H1 (cell line): ENCODE measurements around the gene PSKH1. TPM values are rescaled to one million over a fixed set of nuclear protein-coding genes. Genes with fewer than 3 reads are reported as not detected.
A peak's percentile ranks its signal among the peaks of the same experiment; 100 is the strongest.

Experiments
- CTCF ChIA-PET: fragments of 300-600 bp; sonication (Branson Sonifier 250); formaldehyde crosslinking; loops from one replicate; lab custom pipeline; 2021; ENCODE audit not compliant: partially characterized antibody; lab: Charles Lee
- POLR2A ChIA-PET: fragments of 300-600 bp; sonication (Branson Sonifier 250); formaldehyde crosslinking; loops from one replicate; lab custom pipeline; 2021; ENCODE audit warnings: inconsistent platforms; ENCODE audit not compliant: partially characterized antibody; lab: Charles Lee
- DNase-seq, 2 experiments: peaks; one replicate each; pipeline versions ENCODE4 v3.0.0 to v3.0.0-alpha.2; 2010 to 2022; ENCODE audit warnings: low spot score in 2 of 2, low read depth in 1 of 2, mixed read lengths in 1 of 2
- FAIRE-seq: peaks from 2 replicates; lab custom pipeline; 2011; peaks lifted over from hg19 to GRCh38; lab: Jason Lieb, UNC
- H2AFZ ChIP-seq: 2 replicates; pipeline ENCODE4 v1.8.1; 2012; ENCODE audit warnings: low read length, inconsistent platforms
- H2AK5ac ChIP-seq: 2 replicates; pipeline ENCODE4 v1.6.1; 2013; ENCODE audit warnings: low read depth, low read length
- H2BK120ac ChIP-seq: replicated peaks from 2 replicates; pipeline ENCODE3; 2013; ENCODE audit warnings: low read depth, low read length, inconsistent platforms
- H2BK12ac ChIP-seq: 2 replicates; pipeline ENCODE4 v1.6.1; 2013; ENCODE audit warnings: low read depth, low read length
- H2BK15ac ChIP-seq: 2 replicates; pipeline ENCODE4 v1.6.1; 2013; ENCODE audit warnings: low read length
- H2BK20ac ChIP-seq: 2 replicates; pipeline ENCODE4 v1.6.1; 2013; ENCODE audit warnings: low read length
- H2BK5ac ChIP-seq: 2 replicates; pipeline ENCODE4 v1.6.1; 2013; ENCODE audit warnings: low read depth, low read length
- H3K14ac ChIP-seq: 2 replicates; pipeline ENCODE4 v1.6.1; 2013; ENCODE audit warnings: inconsistent platforms; ENCODE audit not compliant: insufficient read length
- H3K18ac ChIP-seq: 2 replicates; pipeline ENCODE4 v1.6.1; 2013; ENCODE audit warnings: low read length; ENCODE audit errors: extremely low read depth
- H3K23ac ChIP-seq: 2 replicates; pipeline ENCODE4 v1.6.1; 2013; ENCODE audit warnings: inconsistent platforms; ENCODE audit not compliant: insufficient read length
- H3K23me2 ChIP-seq: 2 replicates; pipeline ENCODE4 v1.6.1; 2013; ENCODE audit warnings: low read depth, low read length
- H3K27ac ChIP-seq: 2 replicates; pipeline ENCODE4 v1.6.1; 2011; ENCODE audit warnings: low read depth, low read length, inconsistent platforms
- H3K27me3 ChIP-seq, 4 experiments: replicated peaks in 1 of 4; 1 replicate in 1 of 4; 2 replicates in 3 of 4; pipeline versions ENCODE4 v1.6.1 to v1.8.1; 2011 to 2013; ENCODE audit warnings: low read length in 3 of 4, mild to moderate bottlenecking in 3 of 4, inconsistent platforms in 2 of 4, mixed read lengths in 2 of 4, moderate library complexity in 1 of 4; ENCODE audit not compliant: control insufficient read depth in 3 of 4, insufficient read depth in 3 of 4; ENCODE audit errors: extremely low read depth in 1 of 4
- H3K36me3 ChIP-seq, 4 experiments: 2 replicates each; pipeline versions ENCODE4 v1.6.1 to v1.8.1; 2011 to 2013; ENCODE audit warnings: mild to moderate bottlenecking in 4 of 4, low read length in 3 of 4, moderate library complexity in 2 of 4, control low read depth in 1 of 4, inconsistent platforms in 1 of 4; ENCODE audit not compliant: insufficient read depth in 4 of 4, control insufficient read depth in 2 of 4
- H3K4ac ChIP-seq: replicated peaks from 2 replicates; pipeline ENCODE3; 2013; ENCODE audit warnings: low read length, low read depth, mixed read lengths, inconsistent platforms; ENCODE audit not compliant: insufficient read length
- H3K4me1 ChIP-seq, 4 experiments: replicated peaks in 1 of 4; 1 replicate in 1 of 4; 2 replicates in 3 of 4; pipeline versions ENCODE4 v1.6.1 to v1.8.1; 2011 to 2013; ENCODE audit warnings: low read length in 3 of 4, inconsistent platforms in 2 of 4, mixed read lengths in 1 of 4; ENCODE audit not compliant: insufficient read depth in 4 of 4, control insufficient read depth in 3 of 4
- H3K4me2 ChIP-seq, 2 experiments: 2 replicates each; pipeline versions ENCODE4 v1.6.1 to v1.8.1; 2011 to 2013; ENCODE audit warnings: low read depth in 2 of 2, low read length in 2 of 2, control low read depth in 1 of 2, inconsistent platforms in 1 of 2, mild to moderate bottlenecking in 1 of 2; ENCODE audit not compliant: insufficient read depth in 1 of 2
- H3K4me3 ChIP-seq, 4 experiments: fragments of 200-600, 300-600 bp in 1 of 4; sonication (generic), shearing (Covaris generic), sonication (Bioruptor Twin) in 1 of 4; 2 replicates each; pipeline versions ENCODE4 v1.5.1 to v1.8.1; 2011 to 2016; ENCODE audit warnings: low read length in 4 of 4, low read depth in 3 of 4, control low read depth in 2 of 4, inconsistent platforms in 2 of 4, mild to moderate bottlenecking in 2 of 4, mixed read lengths in 1 of 4, moderate library complexity in 1 of 4; ENCODE audit not compliant: insufficient read depth in 2 of 4; ENCODE audit errors: extremely low read depth in 1 of 4
- H3K56ac ChIP-seq: replicated peaks from 2 replicates; pipeline ENCODE3; 2013; ENCODE audit warnings: low read depth, mild to moderate bottlenecking, mixed read lengths, low read length, inconsistent platforms; ENCODE audit not compliant: insufficient read length
- H3K79me1 ChIP-seq: 2 replicates; pipeline ENCODE4 v1.6.1; 2013; ENCODE audit warnings: low read depth, low read length, control low read depth
- H3K79me2 ChIP-seq, 2 experiments: 2 replicates each; pipeline versions ENCODE4 v1.6.1 to v1.8.1; 2012 to 2013; ENCODE audit warnings: low read length in 2 of 2, mild to moderate bottlenecking in 2 of 2, inconsistent platforms in 1 of 2; ENCODE audit not compliant: insufficient read depth in 2 of 2, control insufficient read depth in 1 of 2
- H3K9ac ChIP-seq, 4 experiments: replicated peaks in 1 of 4; 1 replicate in 1 of 4; 2 replicates in 3 of 4; pipeline versions ENCODE4 v1.6.1 to v1.8.1; 2011 to 2013; ENCODE audit warnings: low read depth in 3 of 4, low read length in 3 of 4, control low read depth in 2 of 4, mild to moderate bottlenecking in 2 of 4, moderate library complexity in 2 of 4, inconsistent platforms in 1 of 4; ENCODE audit errors: extremely low read depth in 1 of 4
- H3K9me3 ChIP-seq, 2 experiments: 2 replicates each; pipeline versions ENCODE4 v1.6.1 to v1.8.1; 2012 to 2013; ENCODE audit warnings: mild to moderate bottlenecking in 2 of 2, moderate library complexity in 2 of 2, control low read depth in 1 of 2, inconsistent platforms in 1 of 2, low read depth in 1 of 2, low read length in 1 of 2, mixed read lengths in 1 of 2; ENCODE audit not compliant: insufficient read depth in 2 of 2
- H4K20me1 ChIP-seq, 2 experiments: replicated peaks in 1 of 2; 2 replicates each; pipeline versions ENCODE3 to v1.8.1; 2011 to 2013; ENCODE audit warnings: inconsistent platforms in 2 of 2, low read length in 2 of 2, mild to moderate bottlenecking in 1 of 2; ENCODE audit not compliant: insufficient read depth in 2 of 2, control insufficient read depth in 1 of 2
- H4K5ac ChIP-seq: 2 replicates; pipeline ENCODE4 v1.6.1; 2013; ENCODE audit warnings: low read length, low read depth, mixed read lengths, inconsistent platforms; ENCODE audit not compliant: insufficient read length
- H4K8ac ChIP-seq: 2 replicates; pipeline ENCODE4 v1.8.0; 2013; ENCODE audit warnings: mild to moderate bottlenecking, moderate library complexity, low read length, inconsistent platforms; ENCODE audit not compliant: insufficient read depth; ENCODE audit errors: extremely low read depth
- H4K91ac ChIP-seq: replicated peaks from 2 replicates; pipeline ENCODE3; 2013; ENCODE audit warnings: low read length, mixed read lengths, inconsistent platforms; ENCODE audit not compliant: insufficient read length
- ASH2L ChIP-seq: fragments of 200-600, 300-600 bp; sonication (generic); IDR thresholded peaks from one replicate; pipeline ENCODE4 v1.7.1; 2017; ENCODE audit warnings: low read length
- BACH1 ChIP-seq: IDR thresholded peaks from 2 replicates; pipeline ENCODE4 v1.6.1; 2012; ENCODE audit warnings: low read length, improper control_type of control experiment
- BRCA1 ChIP-seq: IDR thresholded peaks from 2 replicates; pipeline ENCODE4 v1.6.1; 2012; ENCODE audit warnings: low read depth, low read length, improper control_type of control experiment
- CBX8 ChIP-seq: fragments of 300-800, 300-1000 bp; sonication (generic); IDR thresholded peaks from 2 replicates; pipeline ENCODE4 v1.7.1; 2016; ENCODE audit warnings: low read depth, low read length, borderline replicate concordance
- CHD2 ChIP-seq: IDR thresholded peaks from 2 replicates; pipeline ENCODE4 v1.6.1; 2012; ENCODE audit warnings: low read length, improper control_type of control experiment
- CTBP2 ChIP-seq: IDR thresholded peaks from 2 replicates; pipeline ENCODE4 v1.7.0; 2011; ENCODE audit warnings: borderline replicate concordance, mild to moderate bottlenecking, moderate library complexity, mixed read lengths, low read length; ENCODE audit not compliant: insufficient read depth, insufficient read length
- GTF2F1 ChIP-seq: IDR thresholded peaks from 2 replicates; pipeline ENCODE4 v1.6.1; 2012; ENCODE audit warnings: low read depth, low read length, improper control_type of control experiment, borderline replicate concordance
- KDM1A ChIP-seq: fragments of 200-600, 300-600 bp; sonication (generic); IDR thresholded peaks from 2 replicates; pipeline ENCODE4 v1.7.1; 2016; ENCODE audit warnings: mild to moderate bottlenecking, low read length, borderline replicate concordance
- MAX ChIP-seq: IDR thresholded peaks from 2 replicates; pipeline ENCODE4 v1.6.1; 2012; ENCODE audit warnings: inconsistent platforms
- RNF2 ChIP-seq: fragments of 200-900, 300-1000 bp; sonication (generic); IDR thresholded peaks from 2 replicates; pipeline ENCODE4 v1.7.1; 2016; ENCODE audit warnings: borderline replicate concordance, low read depth, mild to moderate bottlenecking, antibody characterized with exemption, low read length; ENCODE audit not compliant: poor library complexity, severe bottlenecking; ENCODE audit errors: missing control alignments
- SRF ChIP-seq: IDR thresholded peaks from 2 replicates; pipeline ENCODE4 v1.6.1; 2011; ENCODE audit warnings: mild to moderate bottlenecking, low read depth, low read length, moderate library complexity
- USF2 ChIP-seq: IDR thresholded peaks from 2 replicates; pipeline ENCODE4 v1.6.1; 2011; ENCODE audit warnings: low read length, improper control_type of control experiment
- WGBS, 2 experiments: shearing (Covaris generic) in 1 of 2; methylation state at CpG; one replicate each; pipeline versions ENCODE4 v1.1.6 to v1.1.7; 2013 to 2015; ENCODE audit warnings: low lambda C conversion rate in 2 of 2, mixed read lengths in 2 of 2, inconsistent platforms in 1 of 2, low coverage in 1 of 2, missing lambda C conversion rate in 1 of 2; ENCODE audit not compliant: insufficient replicate concordance in 2 of 2, insufficient coverage in 1 of 2, insufficient read length in 1 of 2; ENCODE audit errors: extremely low coverage in 1 of 2, missing lambda C conversion rate in 1 of 2; 5-methylcytosine and 5-hydroxymethylcytosine counted together
- polyA plus RNA-seq, 7 experiments: library from polyadenylated mRNA; depleted of rRNA in 3 of 7; stranded (reverse) in 5 of 7; unstranded in 2 of 7; fragments of >200 nt in 5 of 7; fragments of 200-250 nt in 2 of 7; gene quantifications; 1 replicate in 5 of 7; 2 replicates in 1 of 7; 4 replicates in 1 of 7; pipeline versions ENCODE4 v1.2.1 to v1.2.3, GENCODE V29; 2011 to 2013; ENCODE audit warnings: missing spikeins in 2 of 7, mixed read lengths in 2 of 7
- total RNA-seq: library from RNA; stranded (reverse); fragmentation: NEBNext Ultra II Directional; extraction: Animal tissue kit (Norgen Biotek cat#: 25700); gene quantifications from 2 replicates; pipeline ENCODE4 v1.2.1, GENCODE V29; 2021

The PSKH1 gene
- total and polyA plus RNA-seq, 2 of the 8 experiments (the other 6 are each of a cell fraction or from before 2014, with no cell fraction given) = 24.8 to 51.0 TPM

GRCh38 chr16:67868290-67868689 lies 24.8 kb upstream of the PSKH1 start:
- no peak overlapping the region for H3K23ac ChIP-seq
- H3K23me2 ChIP-seq = peaks cover 2% of the 10 kb centered on the region; the same call in 1 of the 2 replicates
- H2AK5ac ChIP-seq = no peak overlapping the region
- H3K27ac ChIP-seq = no peak overlapping the region
- no peaks in the 10 kb centered on the region; a peak in 2 of 7 replicates for H3K4me1 ChIP-seq
- H3K18ac ChIP-seq = no peak overlapping the region
- H2BK12ac ChIP-seq = no peak overlapping the region
- H2BK5ac ChIP-seq = no peak overlapping the region
- FAIRE-seq = no peak
- peaks cover 14 to 51% (median 28%) of the 10 kb centered on the region in 4 experiments for H3K36me3 ChIP-seq
- no peaks in the 10 kb centered on the region for H3K27me3 ChIP-seq
- H2BK15ac ChIP-seq = no peak overlapping the region
- no peak overlapping the region for H2AFZ ChIP-seq
- WGBS, 2 experiments = 98% methylated on average over 6 of the region's 6 CpGs; no CpG with 5 or more reads in 1 of the 2 experiments
- POLR2A ChIA-PET = interaction anchor here (0.6 to 1.0 kb wide), 2 partner anchors 9 to 210 kb away, joined by 3 read pairs; no protein-coding TSS in a partner anchor
- no peak overlapping the region for H4K5ac ChIP-seq
- H3K14ac ChIP-seq = no peak overlapping the region
- no peaks in the 10 kb centered on the region for H3K9me3 ChIP-seq
- peak overlapping the region; percentile 46 for H4K91ac ChIP-seq
- H2BK20ac ChIP-seq = no peak overlapping the region
- CTCF ChIA-PET = interaction anchor here (0.9 to 12.2 kb wide), 7 partner anchors 15 to 197 kb away, joined by 3 to 123 read pairs (median 4); partner anchors contain the start of genes CENPT and NUTF2
- peaks cover 0 to 9% of the 10 kb centered on the region in 2 experiments; a peak in 2 of 4 replicates for H3K79me2 ChIP-seq
- H3K4ac ChIP-seq = no peak overlapping the region
- no peak overlapping the region for H3K4me2 ChIP-seq
- no peak overlapping the region for H3K56ac ChIP-seq
- H3K4me3 ChIP-seq = no peak overlapping the region
- H2BK120ac ChIP-seq = no peak overlapping the region
- no peak for DNase-seq
- peaks cover 10 to 16% of the 10 kb centered on the region in 2 experiments for H4K20me1 ChIP-seq
- peaks cover 7% of the 10 kb centered on the region for H3K79me1 ChIP-seq
- no peak overlapping the region for H4K8ac ChIP-seq
- no peak overlapping the region for H3K9ac ChIP-seq
- TF ChIP-seq MAX (no peak), SRF (no peak), ASH2L (no peak), RNF2 (no peak), CHD2 (no peak), USF2 (no peak), GTF2F1 (no peak), BRCA1 (no peak), CTBP2 (no peak), BACH1 (no peak), CBX8 (no peak), KDM1A (no peak)
